WTC11 (cell line): Measurements from ENCODE around the gene LYRM9. TPM values are rescaled to one million over a fixed set of nuclear protein-coding genes. Genes with fewer than 3 reads are reported as not detected.
"Not testable (repeated sequence)": the region's sequence is repeated elsewhere in the genome, so short reads cannot be mapped to it uniquely, and the experiment has no call there.

ENCODE experiments used
- ATAC-seq: fragments of 200-7000 bp; cut with Tn5 transposase; 2 replicates; pipeline ENCODE4 v1.10.0; 2021; ENCODE audit warnings: mild to moderate bottlenecking, moderate library complexity
- CTCF ChIA-PET: fragments of 300-600 bp; sonication (Branson Sonifier 250); formaldehyde crosslinking; loops from one replicate; lab custom pipeline; 2021; ENCODE audit warnings: antibody characterized with exemption; lab: Charles Lee
- POLR2A ChIA-PET: fragments of 350-600 bp; sonication (Branson Sonifier 250); formaldehyde crosslinking; loops from one replicate; lab custom pipeline; 2021; ENCODE audit warnings: antibody characterized with exemption; lab: Charles Lee
- DNase-seq: peaks from one replicate; pipeline ENCODE4 v3.0.0; 2021; ENCODE audit warnings: low spot score
- H3K27ac Mint-ChIP-seq: 2 replicates; pipeline ENCODE4 v1.8.0; 2021; ENCODE audit warnings: mixed read lengths
- H3K27me3 Mint-ChIP-seq: 2 replicates; pipeline ENCODE4 v1.8.0; 2021; ENCODE audit warnings: low read depth, mild to moderate bottlenecking, moderate library complexity, mixed read lengths
- H3K36me3 Mint-ChIP-seq: 2 replicates; pipeline ENCODE4 v1.8.0; 2021; ENCODE audit warnings: mixed read lengths
- H3K4me1 Mint-ChIP-seq: 2 replicates; pipeline ENCODE4 v1.8.0; 2022; ENCODE audit warnings: mixed read lengths
- H3K4me3 Mint-ChIP-seq: 2 replicates; pipeline ENCODE4 v1.8.0; 2021; ENCODE audit warnings: mild to moderate bottlenecking, moderate library complexity, mixed read lengths
- H3K9me3 Mint-ChIP-seq: 2 replicates; pipeline ENCODE4 v1.8.0; 2021; ENCODE audit warnings: mixed read lengths
- E2F5 ChIP-seq: sonication (generic); formaldehyde crosslinking; IDR thresholded peaks from 2 replicates; pipeline ENCODE4 v1.8.1; 2022; ENCODE audit warnings: mild to moderate bottlenecking, moderate library complexity, missing genetic modification reagents
- IRF1 ChIP-seq: sonication (generic); formaldehyde crosslinking; IDR thresholded peaks from 2 replicates; pipeline ENCODE4 v1.8.0; 2023; ENCODE audit warnings: missing genetic modification reagents
- JUN ChIP-seq: sonication (generic); formaldehyde crosslinking; IDR thresholded peaks from 2 replicates; pipeline ENCODE4 v1.8.0; 2023; ENCODE audit warnings: mild to moderate bottlenecking, missing genetic modification reagents
- MLX ChIP-seq: sonication (generic); formaldehyde crosslinking; IDR thresholded peaks from 2 replicates; pipeline ENCODE4 v1.8.1; 2023; ENCODE audit warnings: mild to moderate bottlenecking, missing genetic modification reagents, moderate library complexity
- SMAD3 ChIP-seq: sonication (generic); formaldehyde crosslinking; IDR thresholded peaks from 2 replicates; pipeline ENCODE4 v1.8.0; 2022; ENCODE audit warnings: missing genetic modification reagents, mild to moderate bottlenecking, borderline replicate concordance
- SP1 ChIP-seq: sonication (generic); formaldehyde crosslinking; conservative IDR thresholded peaks from 2 replicates; pipeline ENCODE4 v1.8.1; 2022; ENCODE audit warnings: missing genetic modification reagents
- TCF7 ChIP-seq: sonication (generic); formaldehyde crosslinking; IDR thresholded peaks from 2 replicates; pipeline ENCODE4 v1.8.0; 2022; ENCODE audit warnings: mild to moderate bottlenecking, low read depth, missing genetic modification reagents, moderate library complexity
- ZNF423 ChIP-seq: fragments of 250-450 bp; sonication (Bioruptor Pico); IDR thresholded peaks from 2 replicates; pipeline ENCODE4 v2.1.2; 2022; ENCODE audit warnings: mild to moderate bottlenecking, moderate library complexity
- ZNF671 ChIP-seq: fragments of 250-450 bp; sonication (Bioruptor Pico); IDR thresholded peaks from 2 replicates; pipeline ENCODE4 v1.8.0; 2021; ENCODE audit warnings: mild to moderate bottlenecking
- ZSCAN18 ChIP-seq: fragments of 250-450 bp; sonication (Bioruptor Pico); IDR thresholded peaks from 2 replicates; pipeline ENCODE4 v2.1.2; 2022; ENCODE audit warnings: mild to moderate bottlenecking, moderate library complexity
- total RNA-seq: library from RNA; stranded (reverse); gene quantifications from 3 replicates; pipeline ENCODE4 v1.2.3, GENCODE V29; 2021

Gene LYRM9
- total RNA-seq, 1 experiment from 2014 or later: 3.6 TPM

GRCh38 chr17:27832831-27833230, 60.3 kb downstream of the LYRM9 start:
- Mint-ChIP-seq H3K4me1 (no peaks in the 10 kb centered on the region; the same call in 1 of the 2 replicates), H3K9me3 (peaks cover 9% of the 10 kb centered on the region), H3K36me3 (peaks cover 9% of the 10 kb centered on the region), H3K4me3 (no peak overlapping the region), H3K27ac (no peak overlapping the region), H3K27me3 (no peaks in the 10 kb centered on the region; the same call in 1 of the 2 replicates)
- ATAC-seq (no peak), DNase-seq (no peak)
- TF ChIP-seq MLX (CRISPR knock-in tag) (no peak), SP1 (CRISPR knock-in tag) (no peak), IRF1 (no peak), ZSCAN18 (CRISPR knock-in tag) (no peak), TCF7 (CRISPR knock-in tag) (no peak), E2F5 (no peak), ZNF671 (CRISPR knock-in tag) (no peak), JUN (CRISPR knock-in tag) (no peak), ZNF423 (no peak), SMAD3 (CRISPR knock-in tag) (no peak)
- ChIA-PET CTCF (interaction anchor here (1.9 kb wide), 1 partner anchor 28 kb away, joined by 5 read pairs; no protein-coding TSS in a partner anchor), POLR2A (no interaction called here)

GRCh38 chr17:27829888-27830287, 63.3 kb downstream of the LYRM9 start:
- H3K27ac Mint-ChIP-seq, H3K27me3 Mint-ChIP-seq, H3K4me3 Mint-ChIP-seq, DNase-seq, CTCF ChIA-PET, H3K36me3 Mint-ChIP-seq, ATAC-seq, H3K9me3 Mint-ChIP-seq, H3K4me1 Mint-ChIP-seq, POLR2A ChIA-PET: not testable (repeated sequence)

- H3K9me3 Mint-ChIP-seq, H3K27ac Mint-ChIP-seq, DNase-seq, CTCF ChIA-PET, H3K27me3 Mint-ChIP-seq, H3K4me1 Mint-ChIP-seq, H3K4me3 Mint-ChIP-seq, POLR2A ChIA-PET, H3K36me3 Mint-ChIP-seq: not testable (repeated sequence)
- ATAC-seq: peak; percentile 32
Observed at GRCh38 chr17:27829143-27829711, 63.9 kb downstream of the LYRM9 start.

Other genes starting within 250 kb of the LYRM9 start
- 0.98 to 1.4 TPM (median 1.4 TPM) in 3 replicates for gene NOS2, start 92.8 kb downstream of the LYRM9 start, total RNA-seq
- gene NLK, start 149.3 kb upstream of the LYRM9 start, total RNA-seq: 38.3 to 40.3 TPM (median 39.9 TPM) in 3 replicates